HUES64 (cell line): ENCODE results near the gene SLC2A6.
"Not testable (repeated sequence)": the region's sequence is repeated elsewhere in the genome, so short reads cannot be mapped to it uniquely, and the experiment has no call there.

Experiments
- H3K27ac ChIP-seq: 2 replicates; pipeline ENCODE4 v1.7.0; 2013; ENCODE audit warnings: low read depth, low read length, inconsistent platforms
- H3K27me3 ChIP-seq: 2 replicates; pipeline ENCODE4 v1.6.1; 2013; ENCODE audit warnings: mild to moderate bottlenecking, low read length; ENCODE audit not compliant: insufficient read depth
- H3K36me3 ChIP-seq: 2 replicates; pipeline ENCODE4 v1.6.1; 2013; ENCODE audit warnings: mild to moderate bottlenecking, low read length; ENCODE audit not compliant: insufficient read depth
- H3K4me1 ChIP-seq: 2 replicates; pipeline ENCODE4 v1.6.1; 2013; ENCODE audit warnings: mild to moderate bottlenecking, low read length, moderate library complexity; ENCODE audit not compliant: insufficient read depth
- H3K4me3 ChIP-seq: 2 replicates; pipeline ENCODE4 v1.5.1; 2013; ENCODE audit warnings: mild to moderate bottlenecking, low read length, moderate library complexity
- H3K9ac ChIP-seq: 2 replicates; pipeline ENCODE4 v1.6.1; 2013; ENCODE audit warnings: mild to moderate bottlenecking, low read depth, low read length
- H3K9me3 ChIP-seq: 2 replicates; pipeline ENCODE4 v1.6.1; 2013; ENCODE audit warnings: low read depth, low read length; ENCODE audit not compliant: insufficient read depth
- WGBS: fragments of 150-250, 120-280 bp; methylation state at CpG from one replicate; pipeline ENCODE4 v1.1.7; 2013; ENCODE audit warnings: missing lambda C conversion rate; 5-methylcytosine and 5-hydroxymethylcytosine counted together

Gene SLC2A6

DNA sequence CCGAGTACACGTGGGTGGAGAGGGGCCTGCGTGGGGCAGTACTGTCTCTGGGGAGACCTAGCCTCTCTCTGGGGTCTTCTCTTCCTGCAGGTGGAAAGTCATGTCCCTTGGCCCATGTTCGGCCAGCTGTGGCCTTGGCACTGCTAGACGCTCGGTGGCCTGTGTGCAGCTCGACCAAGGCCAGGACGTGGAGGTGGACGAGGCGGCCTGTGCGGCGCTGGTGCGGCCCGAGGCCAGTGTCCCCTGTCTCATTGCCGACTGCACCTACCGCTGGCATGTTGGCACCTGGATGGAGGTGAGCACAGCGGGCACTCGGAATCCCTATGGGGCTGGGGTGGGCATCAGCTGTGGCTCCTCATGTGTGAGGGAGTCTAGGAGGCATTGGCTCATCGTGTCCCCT is 24.6 kb downstream of the SLC2A6 start:
- 92% methylated on average over 19 of the region's 19 CpGs for WGBS
- H3K27me3 ChIP-seq: 0 out of 2 replicates have a peak, but pooled peaks cover 2% of the 10 kb centered on the region
- no peak overlapping the region for H3K27ac ChIP-seq
- peaks cover 7% of the 10 kb centered on the region; the same call in 1 of the 2 replicates for H3K4me1 ChIP-seq
- no peak overlapping the region for H3K4me3 ChIP-seq
- no peaks in the 10 kb centered on the region for H3K36me3 ChIP-seq
- no peaks in the 10 kb centered on the region for H3K9me3 ChIP-seq
- H3K9ac ChIP-seq: no peak overlapping the region

GRCh38 chr9:133453651-133454050 is 25.2 kb downstream of the SLC2A6 start:
- Histone ChIP-seq H3K4me3 (no peak overlapping the region), H3K27ac (no peak overlapping the region), H3K27me3 (0 out of 2 replicates have a peak, but pooled peaks cover 2% of the 10 kb centered on the region), H3K9ac (no peak overlapping the region), H3K36me3 (no peaks in the 10 kb centered on the region), H3K9me3 (no peaks in the 10 kb centered on the region), H3K4me1 (0 out of 2 replicates have a peak, but pooled peaks cover 1% of the 10 kb centered on the region)
- 93% methylated on average over 11 of the region's 11 CpGs for WGBS

DNA sequence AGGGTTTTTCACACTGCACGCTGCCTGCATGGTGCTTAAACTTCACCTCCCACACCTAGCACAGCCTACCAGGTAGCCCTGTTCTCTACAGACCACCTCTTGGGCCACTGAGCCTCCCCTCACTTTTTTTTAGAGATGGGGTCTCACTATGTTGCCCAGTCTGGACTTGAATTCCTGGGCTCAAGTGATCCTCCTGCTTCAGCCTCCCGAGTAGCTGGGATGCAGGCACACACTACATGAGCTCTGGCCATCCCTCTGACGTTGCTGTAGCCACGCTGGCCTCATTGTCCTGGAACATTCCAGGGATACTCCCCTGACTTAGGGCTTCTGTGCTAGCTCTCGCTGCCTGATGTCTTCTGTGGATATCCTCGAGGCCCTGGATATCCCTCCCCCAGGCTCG is 26.3 kb downstream of the SLC2A6 start:
- WGBS: 90% methylated on average over 7 of the region's 7 CpGs
- Histone ChIP-seq H3K27ac (no peak overlapping the region), H3K36me3 (no peaks in the 10 kb centered on the region), H3K9me3 (no peaks in the 10 kb centered on the region), H3K27me3 (no peaks in the 10 kb centered on the region), H3K4me3 (no peak overlapping the region), H3K4me1 (no peaks in the 10 kb centered on the region), H3K9ac (no peak overlapping the region)

- H3K9ac ChIP-seq, H3K4me3 ChIP-seq, H3K4me1 ChIP-seq, H3K36me3 ChIP-seq, H3K27ac ChIP-seq, H3K9me3 ChIP-seq, H3K27me3 ChIP-seq: not testable (repeated sequence)
- WGBS: 95% methylated on average over 5 of the region's 5 CpGs
Measured at GRCh38 chr9:133451865-133452264, 27.0 kb downstream of the SLC2A6 start.

GRCh38 chr9:133449760-133450159 is 29.1 kb downstream of the SLC2A6 start:
- Histone ChIP-seq H3K36me3 (no peaks in the 10 kb centered on the region), H3K4me1 (no peaks in the 10 kb centered on the region), H3K9ac (no peak overlapping the region), H3K9me3 (no peaks in the 10 kb centered on the region), H3K4me3 (no peak overlapping the region), H3K27ac (no peak overlapping the region), H3K27me3 (no peaks in the 10 kb centered on the region)
- 90% methylated on average over 12 of the region's 12 CpGs for WGBS

- H3K27me3 ChIP-seq: no peaks in the 10 kb centered on the region
- H3K27ac ChIP-seq: no peak overlapping the region
- no peak overlapping the region for H3K9ac ChIP-seq
- 88% methylated on average over 13 of the region's 13 CpGs for WGBS
- H3K4me1 ChIP-seq: no peaks in the 10 kb centered on the region
- H3K4me3 ChIP-seq: no peak overlapping the region
- H3K36me3 ChIP-seq: no peaks in the 10 kb centered on the region
- no peaks in the 10 kb centered on the region for H3K9me3 ChIP-seq
Measured at GRCh38 chr9:133448487-133448972, 30.4 kb downstream of the SLC2A6 start.

GRCh38 chr9:133445293-133445969 is 33.5 kb downstream of the SLC2A6 start:
- WGBS: 85% methylated on average over 23 of the region's 23 CpGs
- Histone ChIP-seq H3K9me3 (no peaks in the 10 kb centered on the region), H3K36me3 (no peaks in the 10 kb centered on the region), H3K4me3 (no peak overlapping the region), H3K27ac (no peak overlapping the region), H3K9ac (no peak overlapping the region), H3K4me1 (no peaks in the 10 kb centered on the region), H3K27me3 (no peaks in the 10 kb centered on the region)

DNA sequence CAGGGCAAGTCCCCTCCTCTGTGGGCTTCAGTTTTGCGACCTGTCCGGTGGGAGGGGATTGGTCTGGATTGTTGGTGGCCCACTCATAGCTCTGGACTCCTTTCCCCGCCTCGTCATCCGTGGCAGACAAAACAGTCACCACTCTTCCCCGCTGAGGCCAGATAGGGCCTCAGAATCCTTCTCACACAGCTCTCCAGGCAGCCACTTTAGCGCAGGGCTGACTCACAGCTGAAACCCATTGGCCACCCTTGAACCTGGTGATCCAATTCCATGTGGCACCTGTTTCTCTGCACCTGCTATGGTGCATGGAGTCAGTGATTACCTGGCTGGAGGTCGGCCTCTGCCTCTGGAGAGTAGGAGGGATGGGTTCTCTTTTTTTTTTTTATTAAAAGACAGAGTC is 34.9 kb downstream of the SLC2A6 start:
- H3K27ac ChIP-seq: no peak overlapping the region
- no peaks in the 10 kb centered on the region for H3K36me3 ChIP-seq
- no peak overlapping the region for H3K9ac ChIP-seq
- no peaks in the 10 kb centered on the region for H3K27me3 ChIP-seq
- no peaks in the 10 kb centered on the region for H3K9me3 ChIP-seq
- H3K4me1 ChIP-seq: no peaks in the 10 kb centered on the region
- WGBS: 86% methylated on average over 8 of the region's 8 CpGs
- no peak overlapping the region for H3K4me3 ChIP-seq

DNA sequence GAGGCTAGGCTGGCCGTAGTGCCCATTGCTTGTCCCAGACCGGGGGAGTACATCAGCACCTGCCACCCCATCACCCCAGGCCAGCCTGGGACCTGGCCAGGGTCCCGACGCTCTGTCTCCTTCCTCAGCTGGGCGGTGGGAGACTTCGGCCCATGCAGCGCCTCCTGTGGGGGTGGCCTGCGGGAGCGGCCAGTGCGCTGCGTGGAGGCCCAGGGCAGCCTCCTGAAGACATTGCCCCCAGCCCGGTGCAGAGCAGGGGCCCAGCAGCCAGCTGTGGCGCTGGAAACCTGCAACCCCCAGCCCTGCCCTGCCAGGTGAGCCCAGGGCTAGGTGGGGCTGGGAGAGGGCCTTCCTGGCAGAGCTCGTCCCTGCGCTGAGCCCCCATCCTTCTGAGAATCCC is 35.7 kb downstream of the SLC2A6 start:
- Histone ChIP-seq H3K9me3 (no peaks in the 10 kb centered on the region), H3K4me3 (no peak overlapping the region), H3K27ac (no peak overlapping the region), H3K4me1 (no peaks in the 10 kb centered on the region), H3K9ac (no peak overlapping the region), H3K36me3 (no peaks in the 10 kb centered on the region), H3K27me3 (no peaks in the 10 kb centered on the region)
- 93% methylated on average over 15 of the region's 15 CpGs for WGBS

DNA sequence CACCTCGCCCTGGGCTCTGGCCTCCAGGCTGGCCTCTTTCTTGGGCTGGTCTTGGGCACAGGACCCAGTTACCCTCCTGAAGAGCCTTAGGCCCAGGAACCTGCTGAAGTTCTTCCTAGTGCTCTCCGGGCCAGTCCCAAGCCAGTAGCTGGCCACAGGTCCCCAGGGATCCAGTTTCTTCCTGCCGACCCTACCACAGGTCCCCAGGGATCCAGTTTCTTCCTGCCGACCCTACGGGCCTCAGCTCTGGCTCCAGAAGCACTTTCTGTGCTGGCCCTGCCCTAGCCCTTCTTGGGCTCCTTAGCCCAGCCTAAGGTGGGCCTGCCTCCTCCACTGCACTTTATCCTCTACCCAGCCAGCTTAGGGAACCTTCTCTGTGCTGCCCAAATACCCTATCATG is 37.3 kb downstream of the SLC2A6 start:
- no peak overlapping the region for H3K9ac ChIP-seq
- H3K27ac ChIP-seq: no peak overlapping the region
- H3K4me1 ChIP-seq: no peaks in the 10 kb centered on the region
- H3K9me3 ChIP-seq: no peaks in the 10 kb centered on the region
- 87% methylated on average over 5 of the region's 5 CpGs for WGBS
- H3K27me3 ChIP-seq: no peaks in the 10 kb centered on the region
- H3K36me3 ChIP-seq: no peaks in the 10 kb centered on the region
- no peak overlapping the region for H3K4me3 ChIP-seq

DNA sequence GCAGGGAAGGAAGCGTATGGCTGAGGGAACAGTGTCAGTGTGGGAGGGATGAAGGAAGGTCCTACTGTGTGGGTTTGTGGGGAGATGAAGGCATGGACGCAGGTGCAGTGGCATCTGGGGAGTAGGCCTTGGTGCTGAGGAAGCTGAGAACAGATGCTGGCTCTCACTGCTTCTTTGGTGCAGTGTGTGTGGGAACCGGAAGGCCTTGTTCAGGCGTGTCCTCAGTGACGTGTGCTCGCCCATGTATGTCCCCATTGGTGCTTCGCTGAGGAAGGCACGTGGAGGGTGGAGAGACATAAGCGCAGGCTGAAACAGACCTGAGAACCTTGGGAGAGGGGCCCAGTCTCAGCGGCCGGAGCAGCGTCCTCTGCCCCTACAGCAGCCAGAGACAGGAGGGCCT is 38.0 kb downstream of the SLC2A6 start:
- WGBS: 93% methylated on average over 12 of the region's 12 CpGs
- no peak overlapping the region for H3K9ac ChIP-seq
- H3K36me3 ChIP-seq: no peaks in the 10 kb centered on the region
- H3K9me3 ChIP-seq: no peaks in the 10 kb centered on the region
- H3K27ac ChIP-seq: no peak overlapping the region
- no peaks in the 10 kb centered on the region for H3K27me3 ChIP-seq
- H3K4me3 ChIP-seq: no peak overlapping the region
- H3K4me1 ChIP-seq: no peaks in the 10 kb centered on the region

- no peaks in the 10 kb centered on the region for H3K36me3 ChIP-seq
- no peaks in the 10 kb centered on the region for H3K9me3 ChIP-seq
- H3K27me3 ChIP-seq: no peaks in the 10 kb centered on the region
- 62% methylated on average over 3 of the region's 4 CpGs for WGBS
- no peak overlapping the region for H3K4me3 ChIP-seq
- no peaks in the 10 kb centered on the region for H3K4me1 ChIP-seq
- no peak overlapping the region for H3K9ac ChIP-seq
- no peak overlapping the region for H3K27ac ChIP-seq
Measured at GRCh38 chr9:133439337-133439736, 39.6 kb downstream of the SLC2A6 start.
